Hematopoietic multipotent progenitor cell treated with erythropoietin and hydrocortisone succinate and interleukin-3 and kit ligand, for 6 days (in vitro differentiated cells): Measurements from ENCODE around the gene TBX4.

Source experiments
- DNase-seq: peaks from one replicate; pipeline ENCODE4 v3.0.0-alpha.2; 2015

TBX4 gene

DNA sequence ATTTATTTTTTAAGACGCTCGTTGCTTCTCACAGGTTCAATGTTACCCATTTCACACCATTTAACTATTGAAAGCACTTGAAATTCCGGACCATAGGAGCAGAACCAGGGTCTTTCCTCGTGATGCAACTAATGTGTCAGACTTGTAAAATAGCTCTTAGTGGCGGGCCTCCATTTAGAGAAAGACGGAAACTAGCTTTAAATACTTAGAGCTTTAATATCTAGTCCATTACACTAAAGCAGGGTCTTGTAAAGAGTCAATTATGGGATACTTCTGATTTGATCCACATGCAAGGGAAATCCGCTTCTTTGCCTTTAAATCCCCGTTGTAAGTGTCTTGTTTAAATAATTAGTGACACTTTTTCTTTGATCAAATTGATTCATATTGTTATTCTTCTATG is 82.2 kb downstream of the TBX4 start:
- DNase-seq = no peak
